Uterus (tissue), 4 donors: Measurements from ENCODE around the gene CNTFR. TPM values are rescaled to one million over a fixed set of nuclear protein-coding genes. Genes with fewer than 3 reads are reported as not detected.

ENCODE experiments used
- DNase-seq, 2 donors: peaks; one replicate each; pipeline ENCODE4 v3.0.0-alpha.2; 2019 to 2020
- H3K27ac ChIP-seq, 2 donors: fragments of 200-600 bp; sonication (generic); 1 replicate in 1 of 2; 2 replicates in 1 of 2; pipeline ENCODE4 v1.5.1; 2016 to 2018
- H3K27me3 ChIP-seq, 2 donors: fragments of 200-600 bp; sonication (generic); one replicate each; pipeline ENCODE4 v1.5.1; 2018 to 2019; ENCODE audit warnings: control low read depth in 1 of 2
- H3K36me3 ChIP-seq, 2 donors: fragments of 200-600 bp; sonication (generic); one replicate each; pipeline ENCODE4 v1.5.1; 2019; ENCODE audit warnings: control low read depth in 1 of 2
- H3K4me1 ChIP-seq, 2 donors: fragments of 200-600 bp; sonication (generic); one replicate each; pipeline ENCODE4 v1.5.1; 2018 to 2019; ENCODE audit warnings: control low read depth in 1 of 2
- H3K4me3 ChIP-seq, 2 donors: fragments of 200-600 bp; sonication (generic); 1 replicate in 1 of 2; 2 replicates in 1 of 2; pipeline ENCODE4 v1.5.1; 2018 to 2019; ENCODE audit warnings: mild to moderate bottlenecking in 1 of 2
- H3K9me3 ChIP-seq, 2 donors: fragments of 200-600 bp; sonication (generic); one replicate each; pipeline ENCODE4 v1.5.1; 2019; ENCODE audit warnings: control low read depth in 1 of 2
- CTCF ChIP-seq, 4 experiments: fragments of 200-600 bp in 2 of 4; fragments of 450-650 bp in 2 of 4; sonication (generic) in 2 of 4; IDR thresholded peaks; one replicate each; pipeline ENCODE4 v1.5.1; 2016 to 2019; ENCODE audit warnings: antibody characterized with exemption in 4 of 4, mild to moderate bottlenecking in 2 of 4, moderate library complexity in 1 of 4
- POLR2A ChIP-seq, 2 donors: fragments of 450-650 bp; IDR thresholded peaks; one replicate each; pipeline ENCODE4 v1.6.1; 2016; ENCODE audit warnings: antibody characterized with exemption in 2 of 2, mild to moderate bottlenecking in 1 of 2, moderate library complexity in 1 of 2
- intact Hi-C: fragments of 100-400 bp; cut with DNase I; formaldehyde crosslinking; loops from one replicate; pipeline ENCODE4 v1.15.1; 2023; ENCODE audit warnings: low total_unique reads
- total RNA-seq, 4 donors: library from RNA; depleted of rRNA in 3 of 4; stranded (reverse); fragments of >200 nt in 3 of 4; gene quantifications; one replicate each; pipeline versions ENCODE4 v1.1.0 to v1.2.4, GENCODE V29; 2014 to 2023
- donor health status: DM: yes; HTN: yes; CAD: no.

The CNTFR gene
- total RNA-seq, 4 donors from 2014 or later = 0.59 to 14.7 (median 6.6) TPM; not detected in 1

GRCh38 chr9:34591917-34592866, 2.7 kb upstream of the CNTFR start:
- Histone ChIP-seq H3K27me3 (peaks cover 7 to 8% of the 10 kb centered on the region in 2 donors), H3K4me1 (peaks cover 0 to 28% of the 10 kb centered on the region in 2 donors), H3K9me3 (no peaks in the 10 kb centered on the region), H3K27ac (peak overlapping the region in 1 of 2 donors; percentile 78), H3K36me3 (no peaks in the 10 kb centered on the region), H3K4me3 (no peak overlapping the region)
- TF ChIP-seq CTCF (IDR thresholded peaks at IDR 0.05) = no peak
- no peak for TF ChIP-seq POLR2A (IDR thresholded peaks at IDR 0.05)
- intact Hi-C loops = loop anchor here (2.0 to 10.0 kb wide), 2 partner anchors 187 to 259 kb away; no protein-coding TSS in a partner anchor
- DNase-seq = no peak

GRCh38 chr9:34591248-34591916, 1.9 kb upstream of the CNTFR start:
- Histone ChIP-seq H3K9me3 (no peaks in the 10 kb centered on the region), H3K4me1 (peaks cover 0 to 28% of the 10 kb centered on the region in 2 donors), H3K36me3 (no peaks in the 10 kb centered on the region), H3K4me3 (no peak overlapping the region), H3K27me3 (peaks cover 7 to 8% of the 10 kb centered on the region in 2 donors), H3K27ac (peak overlapping the region; percentile 4 to 56)
- TF ChIP-seq CTCF (IDR thresholded peaks at IDR 0.05) = peak; percentile 83 to 94 (median 92)
- TF ChIP-seq POLR2A (IDR thresholded peaks at IDR 0.05) = no peak
- intact Hi-C loops = loop anchor here (2.0 to 10.0 kb wide), 2 partner anchors 187 to 259 kb away; no protein-coding TSS in a partner anchor
- DNase-seq = peak; percentile 79 to 88

- Histone ChIP-seq H3K27me3 (peaks cover 7 to 8% of the 10 kb centered on the region in 2 donors), H3K27ac (peak overlapping the region; percentile 4 to 56), H3K4me1 (peaks cover 0 to 28% of the 10 kb centered on the region in 2 donors), H3K9me3 (no peaks in the 10 kb centered on the region), H3K4me3 (peak overlapping the region in 1 of 2 donors; percentile 49), H3K36me3 (no peaks in the 10 kb centered on the region)
- TF ChIP-seq POLR2A (IDR thresholded peaks at IDR 0.05) = no peak
- TF ChIP-seq CTCF (IDR thresholded peaks at IDR 0.05) = no peak
- intact Hi-C loops = loop anchor here (2.0 to 10.0 kb wide), 2 partner anchors 186 to 258 kb away; no protein-coding TSS in a partner anchor
- peak; percentile 29 to 45 for DNase-seq
These were observed 1.1 kb upstream of the CNTFR start for GRCh38 chr9:34590381-34591247.

- DNase-seq = no peak
- Histone ChIP-seq H3K27ac (no peak overlapping the region), H3K4me1 (peaks cover 0 to 28% of the 10 kb centered on the region in 2 donors), H3K9me3 (no peaks in the 10 kb centered on the region), H3K27me3 (peaks cover 7 to 8% of the 10 kb centered on the region in 2 donors), H3K36me3 (no peaks in the 10 kb centered on the region), H3K4me3 (peak overlapping the region; percentile 22 to 49)
- intact Hi-C loops = no loop called here
- TF ChIP-seq POLR2A (IDR thresholded peaks at IDR 0.05) (no peak), CTCF (IDR thresholded peaks at IDR 0.05) (no peak)
These were observed 571 bp downstream of the CNTFR start for GRCh38 chr9:34588671-34589635.
